Naive thymus-derived CD4-positive, alpha-beta T cell (primary cell): Measurements from ENCODE around the gene CGB8. TPM values are rescaled to one million over a fixed set of nuclear protein-coding genes. Genes with fewer than 3 reads are reported as not detected.

Source experiments
- ATAC-seq: fragments of 150-1000 bp; cut with Tn5 transposase; 2 replicates; pipeline ENCODE4 v1.10.0; 2021; ENCODE audit warnings: mild to moderate bottlenecking, moderate library complexity
- CTCF ChIA-PET: fragments of 350-600 bp; sonication (Branson Sonifier 250); formaldehyde crosslinking; loops from one replicate; lab custom pipeline; 2021; ENCODE audit warnings: antibody characterized with exemption; lab: Charles Lee
- POLR2A ChIA-PET: fragments of 350-600 bp; sonication (Branson Sonifier 250); formaldehyde crosslinking; loops from one replicate; lab custom pipeline; 2021; ENCODE audit warnings: antibody characterized with exemption, inconsistent platforms; lab: Charles Lee
- DNase-seq, 9 donors: peaks; one replicate each; pipeline versions ENCODE4 v3.0.0 to v3.0.0-alpha.2; 2020 to 2022; ENCODE audit warnings: mixed read lengths in 1 of 9
- H3K27ac ChIP-seq: one replicate; pipeline ENCODE4 v1.7.0; 2013; ENCODE audit warnings: mild to moderate bottlenecking, low read depth, low read length, moderate library complexity
- H3K27me3 ChIP-seq, 2 donors: one replicate each; pipeline ENCODE4 v1.7.0; 2013; ENCODE audit warnings: low read length in 2 of 2, mild to moderate bottlenecking in 2 of 2, moderate library complexity in 2 of 2; ENCODE audit not compliant: control insufficient read depth in 2 of 2, insufficient read depth in 2 of 2
- H3K36me3 ChIP-seq, 3 experiments: 1 replicate in 2 of 3; 2 replicates in 1 of 3; pipeline ENCODE4 v1.7.0; 2013; ENCODE audit warnings: low read length in 3 of 3, mild to moderate bottlenecking in 3 of 3, moderate library complexity in 1 of 3; ENCODE audit not compliant: insufficient read depth in 3 of 3, control insufficient read depth in 2 of 3
- H3K4me1 ChIP-seq, 2 donors: one replicate each; pipeline ENCODE4 v1.7.0; 2013; ENCODE audit warnings: low read length in 2 of 2, mild to moderate bottlenecking in 2 of 2, moderate library complexity in 1 of 2; ENCODE audit not compliant: control insufficient read depth in 2 of 2, insufficient read depth in 2 of 2
- H3K4me3 ChIP-seq: 2 replicates; pipeline ENCODE4 v1.7.0; 2013; ENCODE audit warnings: mild to moderate bottlenecking, low read length
- H3K9me3 ChIP-seq, 3 experiments: 1 replicate in 2 of 3; 2 replicates in 1 of 3; pipeline ENCODE4 v1.7.0; 2013; ENCODE audit warnings: low read length in 3 of 3; ENCODE audit not compliant: control insufficient read depth in 2 of 3
- H3K27ac Mint-ChIP-seq, 9 donors: one replicate each; pipeline ENCODE4 v1.8.0; 2020 to 2022; ENCODE audit warnings: mixed read lengths in 9 of 9, mild to moderate bottlenecking in 8 of 9, moderate library complexity in 5 of 9, inconsistent platforms in 2 of 9
- H3K27me3 Mint-ChIP-seq, 5 donors: one replicate each; pipeline ENCODE4 v1.8.0; 2021 to 2022; ENCODE audit warnings: mixed read lengths in 5 of 5, mild to moderate bottlenecking in 1 of 5
- H3K36me3 Mint-ChIP-seq, 5 donors: one replicate each; pipeline ENCODE4 v1.8.0; 2020 to 2022; ENCODE audit warnings: mixed read lengths in 5 of 5, mild to moderate bottlenecking in 3 of 5, inconsistent platforms in 1 of 5
- H3K4me1 Mint-ChIP-seq, 7 donors: one replicate each; pipeline ENCODE4 v1.8.0; 2020 to 2022; ENCODE audit warnings: mixed read lengths in 7 of 7, mild to moderate bottlenecking in 3 of 7, inconsistent platforms in 1 of 7
- H3K4me3 Mint-ChIP-seq, 10 donors: one replicate each; pipeline ENCODE4 v1.8.0; 2020 to 2022; ENCODE audit warnings: mild to moderate bottlenecking in 10 of 10, mixed read lengths in 10 of 10, moderate library complexity in 6 of 10, inconsistent platforms in 2 of 10
- H3K9me3 Mint-ChIP-seq, 11 donors: one replicate each; pipeline ENCODE4 v1.8.0; 2020 to 2022; ENCODE audit warnings: mixed read lengths in 11 of 11, mild to moderate bottlenecking in 4 of 11, inconsistent platforms in 1 of 11, moderate library complexity in 1 of 11
- intact Hi-C, 2 donors: fragments of 100-400 bp; cut with micrococcal nuclease; formaldehyde crosslinking; loops; one replicate each; pipeline ENCODE4 v1.15.1; 2023
- polyA plus RNA-seq, 2 donors: library from polyadenylated mRNA; unstranded; fragments of 300-500 nt; fragmentation: Illumina TruSeq; gene quantifications; one replicate each; pipeline ENCODE4 v1.2.3, GENCODE V29; 2021
- total RNA-seq, 6 experiments: library from RNA in 5 of 6; stranded (reverse) in 5 of 6; gene quantifications; 1 replicate in 5 of 6; 2 replicates in 1 of 6; pipeline ENCODE4 v1.2.3 and lab custom pipeline; 2021 to 2026

CGB8 gene
- total and polyA plus RNA-seq, 7 experiments from 2014 or later = not detected

- peaks cover 0 to 10% (median 0%) of the 10 kb centered on the region in 5 donors for H3K27me3 Mint-ChIP-seq
- H3K36me3 ChIP-seq = peaks cover 0 to 44% (median 0%) of the 10 kb centered on the region in 3 experiments
Measured at GRCh38 chr19:49014123-49014869, 34.6 kb downstream of the CGB8 start.

GRCh38 chr19:49011194-49011593 lies 37.7 kb downstream of the CGB8 start:
- no peaks in the 10 kb centered on the region for H3K9me3 Mint-ChIP-seq
- intact Hi-C loops = no loop called here

More at GRCh38 chr19:49014123-49014869, 34.6 kb downstream of the CGB8 start:
- Histone ChIP-seq H3K27ac (no peak overlapping the region), H3K27me3 (no peaks in the 10 kb centered on the region), H3K9me3 (no peaks in the 10 kb centered on the region), H3K4me3 (no peak overlapping the region), H3K4me1 (no peaks in the 10 kb centered on the region)
- CTCF ChIA-PET = no interaction called here
- intact Hi-C loops = no loop called here
- no peak for ATAC-seq
- Mint-ChIP-seq H3K4me1 (peaks cover 0 to 15% (median 9%) of the 10 kb centered on the region in 7 donors), H3K36me3 (peaks cover 0 to 11% (median 3%) of the 10 kb centered on the region in 5 donors), H3K4me3 (peak overlapping the region in 1 of 10 donors; percentile 51), H3K27ac (peak overlapping the region in 1 of 9 donors; percentile 67), H3K9me3 (no peaks in the 10 kb centered on the region)
- DNase-seq = no peak
- POLR2A ChIA-PET = interaction anchor here (0.9 kb wide), 1 partner anchor 173 kb away, joined by 3 read pairs; no protein-coding TSS in a partner anchor

GRCh38 chr19:49010453-49010852 lies 38.5 kb downstream of the CGB8 start:
- ATAC-seq (no peak), DNase-seq (no peak)
- Histone ChIP-seq H3K27ac (no peak overlapping the region), H3K36me3 (peaks cover 0 to 62% (median 3%) of the 10 kb centered on the region in 3 experiments), H3K9me3 (no peaks in the 10 kb centered on the region), H3K27me3 (no peaks in the 10 kb centered on the region), H3K4me3 (no peak overlapping the region), H3K4me1 (no peaks in the 10 kb centered on the region)
- Mint-ChIP-seq H3K27me3 (no peaks in the 10 kb centered on the region), H3K27ac (peak overlapping the region in 1 of 9 donors; percentile 51), H3K36me3 (peaks cover 0 to 16% (median 4%) of the 10 kb centered on the region in 5 donors), H3K9me3 (no peaks in the 10 kb centered on the region), H3K4me3 (no peak overlapping the region), H3K4me1 (no peaks in the 10 kb centered on the region)
- CTCF ChIA-PET = interaction anchor here (0.6 kb wide), 1 partner anchor 9 kb away, joined by 3 read pairs; no protein-coding TSS in a partner anchor
- POLR2A ChIA-PET = no interaction called here
- intact Hi-C loops = no loop called here

More at GRCh38 chr19:49011194-49011593, 37.7 kb downstream of the CGB8 start:
- Mint-ChIP-seq H3K27me3 (no peaks in the 10 kb centered on the region), H3K4me3 (no peak overlapping the region), H3K4me1 (no peaks in the 10 kb centered on the region), H3K36me3 (peaks cover 0 to 16% (median 4%) of the 10 kb centered on the region in 5 donors), H3K27ac (no peak overlapping the region)
- CTCF ChIA-PET = interaction anchor here (0.6 kb wide), 1 partner anchor 9 kb away, joined by 3 read pairs; no protein-coding TSS in a partner anchor
- H3K4me3 ChIP-seq = no peak overlapping the region
- no peaks in the 10 kb centered on the region for H3K4me1 ChIP-seq
- no peak for DNase-seq
- no peaks in the 10 kb centered on the region for H3K27me3 ChIP-seq
- H3K27ac ChIP-seq = no peak overlapping the region
- H3K36me3 ChIP-seq = peaks cover 0 to 59% (median 3%) of the 10 kb centered on the region in 3 experiments
- POLR2A ChIA-PET = no interaction called here
- H3K9me3 ChIP-seq = no peaks in the 10 kb centered on the region
- ATAC-seq = no peak

GRCh38 chr19:49009828-49010227 lies 39.1 kb downstream of the CGB8 start:
- no peak for ATAC-seq
- no peak overlapping the region for H3K27ac Mint-ChIP-seq
- Histone ChIP-seq H3K27ac (no peak overlapping the region), H3K4me1 (no peaks in the 10 kb centered on the region), H3K27me3 (no peaks in the 10 kb centered on the region), H3K9me3 (no peaks in the 10 kb centered on the region), H3K36me3 (peaks cover 0 to 62% (median 3%) of the 10 kb centered on the region in 3 experiments), H3K4me3 (no peak overlapping the region)
- ChIA-PET CTCF (interaction anchor here (0.7 kb wide), 1 partner anchor 8 kb away, joined by 9 read pairs; no protein-coding TSS in a partner anchor), POLR2A (interaction anchor here (0.8 kb wide), 1 partner anchor 16 kb away, joined by 5 read pairs; the partner anchor contains the start of gene RUVBL2)
- H3K36me3 Mint-ChIP-seq = peaks cover 0 to 16% (median 4%) of the 10 kb centered on the region in 5 donors
- no peak for DNase-seq
- no peaks in the 10 kb centered on the region for H3K9me3 Mint-ChIP-seq
- H3K27me3 Mint-ChIP-seq = no peaks in the 10 kb centered on the region
- no peak overlapping the region for H3K4me3 Mint-ChIP-seq
- intact Hi-C loops = no loop called here
- no peaks in the 10 kb centered on the region for H3K4me1 Mint-ChIP-seq

- peaks cover 0 to 21% (median 4%) of the 10 kb centered on the region in 5 donors for H3K36me3 Mint-ChIP-seq
- Histone ChIP-seq H3K27me3 (no peaks in the 10 kb centered on the region), H3K4me1 (no peaks in the 10 kb centered on the region), H3K36me3 (peaks cover 0 to 82% (median 3%) of the 10 kb centered on the region in 3 experiments), H3K9me3 (no peaks in the 10 kb centered on the region), H3K4me3 (no peak overlapping the region), H3K27ac (no peak overlapping the region)
- H3K4me3 Mint-ChIP-seq = no peak overlapping the region
- peaks cover 0 to 1% (median 0%) of the 10 kb centered on the region in 7 donors for H3K4me1 Mint-ChIP-seq
- POLR2A ChIA-PET = interaction anchor here (1.1 kb wide), 1 partner anchor 15 kb away, joined by 4 read pairs; no protein-coding TSS in a partner anchor
- no peak overlapping the region for H3K27ac Mint-ChIP-seq
- no peaks in the 10 kb centered on the region for H3K27me3 Mint-ChIP-seq
- no peak for DNase-seq
- CTCF ChIA-PET = no interaction called here
- H3K9me3 Mint-ChIP-seq = no peaks in the 10 kb centered on the region
- ATAC-seq = no peak
- intact Hi-C loops = no loop called here
Measured at GRCh38 chr19:49006905-49007304, 42.0 kb downstream of the CGB8 start.

GRCh38 chr19:49004964-49005614 lies 43.8 kb downstream of the CGB8 start:
- Mint-ChIP-seq H3K27me3 (no peaks in the 10 kb centered on the region), H3K36me3 (peaks cover 0 to 16% (median 0%) of the 10 kb centered on the region in 5 donors), H3K4me3 (no peak overlapping the region), H3K9me3 (no peaks in the 10 kb centered on the region), H3K4me1 (peaks cover 0 to 1% (median 0%) of the 10 kb centered on the region in 7 donors), H3K27ac (peak overlapping the region in 1 of 9 donors; percentile 33)
- ATAC-seq (no peak), DNase-seq (no peak)
- no peaks in the 10 kb centered on the region for H3K4me1 ChIP-seq
- H3K36me3 ChIP-seq = peaks cover 0 to 65% (median 3%) of the 10 kb centered on the region in 3 experiments
- no peak overlapping the region for H3K27ac ChIP-seq
- ChIA-PET POLR2A (no interaction called here), CTCF (no interaction called here)
- no peak overlapping the region for H3K4me3 ChIP-seq
- no peaks in the 10 kb centered on the region for H3K27me3 ChIP-seq
- intact Hi-C loops = no loop called here
- H3K9me3 ChIP-seq = no peaks in the 10 kb centered on the region
